Measurements from ENCODE around the gene PSMD6.

Gene PSMD6

DNA sequence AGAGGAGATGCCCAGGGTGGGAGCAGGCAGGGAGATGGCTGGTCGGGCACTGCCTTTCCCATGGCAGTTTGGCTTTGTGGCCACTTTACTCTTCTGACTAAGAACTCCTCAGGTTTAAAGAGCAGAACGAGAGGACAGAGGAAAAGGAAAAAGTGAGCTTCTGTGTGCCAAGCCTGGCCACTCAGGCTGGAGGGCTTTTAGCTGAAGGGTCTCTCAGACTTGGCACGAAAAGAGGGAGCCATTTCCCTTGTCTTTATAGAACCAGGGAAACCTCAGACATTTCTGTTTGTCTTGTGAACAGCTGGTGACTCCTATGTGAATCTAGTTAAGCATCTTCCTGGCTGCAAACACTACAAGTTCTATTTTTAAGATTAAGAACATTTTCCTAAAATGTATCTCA, 23.3 kb upstream of the PSMD6 start:
- Histone ChIP-seq H3K27ac (ENCODE audit: low read length) (no peak overlapping the region), H3K4me3 (ENCODE audit: low read length in 2 of 2) (no peak overlapping the region), H3K9me3 (ENCODE audit: control insufficient read depth in 2 of 2, low read length in 2 of 2) (no peaks in the 10 kb centered on the region), H3K36me3 (ENCODE audit: control insufficient read depth in 2 of 2, insufficient read depth in 2 of 2, low read length in 2 of 2) (no peaks in the 10 kb centered on the region), H3K27me3 (ENCODE audit: control insufficient read depth in 1 of 2, insufficient read depth in 2 of 2, low read length in 2 of 2) (no peaks in the 10 kb centered on the region), H3K9ac (ENCODE audit: low read length in 2 of 2) (no peak overlapping the region), H3K4me1 (ENCODE audit: control insufficient read depth, insufficient read depth, low read length) (no peaks in the 10 kb centered on the region)

DNA sequence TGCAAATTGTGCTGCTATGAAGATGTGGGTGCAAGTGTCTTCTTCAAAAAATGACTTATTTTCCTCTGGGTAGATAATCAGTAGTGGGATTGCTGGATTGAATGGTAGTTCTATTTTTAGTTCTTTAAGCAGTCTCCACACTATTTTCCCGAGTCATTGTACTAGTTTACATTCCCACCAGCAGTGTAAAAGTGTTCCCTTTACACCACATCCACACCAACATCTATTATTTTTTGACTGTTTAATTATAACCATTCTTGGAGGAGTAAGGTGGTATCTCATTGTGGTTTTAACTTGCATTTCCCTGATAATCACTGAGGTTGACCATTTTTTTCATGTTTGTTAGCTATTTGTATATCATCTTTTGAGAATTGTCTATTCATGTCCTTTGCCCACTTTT, 19.7 kb upstream of the PSMD6 start:
- H3K4me1 ChIP-seq (ENCODE audit: control insufficient read depth, insufficient read depth, low read length) = no peaks in the 10 kb centered on the region
- no peaks in the 10 kb centered on the region for H3K27me3 ChIP-seq (ENCODE audit: control insufficient read depth in 1 of 2, insufficient read depth in 2 of 2, low read length in 2 of 2)
- H3K9me3 ChIP-seq (ENCODE audit: control insufficient read depth in 2 of 2, low read length in 2 of 2) = no peaks in the 10 kb centered on the region
- no peak overlapping the region for H3K4me3 ChIP-seq (ENCODE audit: low read length in 2 of 2)
- H3K9ac ChIP-seq (ENCODE audit: low read length in 2 of 2) = no peak overlapping the region
- H3K36me3 ChIP-seq (ENCODE audit: control insufficient read depth in 2 of 2, insufficient read depth in 2 of 2, low read length in 2 of 2) = no peaks in the 10 kb centered on the region
- no peak overlapping the region for H3K27ac ChIP-seq (ENCODE audit: low read length)

GRCh38 chr3:64039981-64040733, 16.9 kb upstream of the PSMD6 start:
- H3K9ac ChIP-seq (ENCODE audit: low read length in 2 of 2) = no peak overlapping the region

GRCh38 chr3:64039332-64039731, 16.0 kb upstream of the PSMD6 start:
- Histone ChIP-seq H3K4me3 (ENCODE audit: low read length in 2 of 2) (no peak overlapping the region), H3K27ac (ENCODE audit: low read length) (no peak overlapping the region), H3K4me1 (ENCODE audit: control insufficient read depth, insufficient read depth, low read length) (no peaks in the 10 kb centered on the region), H3K36me3 (ENCODE audit: control insufficient read depth in 2 of 2, insufficient read depth in 2 of 2, low read length in 2 of 2) (no peaks in the 10 kb centered on the region), H3K27me3 (ENCODE audit: control insufficient read depth in 1 of 2, insufficient read depth in 2 of 2, low read length in 2 of 2) (no peaks in the 10 kb centered on the region), H3K9ac (ENCODE audit: low read length in 2 of 2) (no peak overlapping the region), H3K9me3 (ENCODE audit: control insufficient read depth in 2 of 2, low read length in 2 of 2) (peaks cover 0 to under 1% of the 10 kb centered on the region in 2 donors)

More at GRCh38 chr3:64039981-64040733, 16.9 kb upstream of the PSMD6 start:
- Histone ChIP-seq H3K27ac (ENCODE audit: low read length) (no peak overlapping the region), H3K4me1 (ENCODE audit: control insufficient read depth, insufficient read depth, low read length) (no peaks in the 10 kb centered on the region), H3K27me3 (ENCODE audit: control insufficient read depth in 1 of 2, insufficient read depth in 2 of 2, low read length in 2 of 2) (no peaks in the 10 kb centered on the region), H3K9me3 (ENCODE audit: control insufficient read depth in 2 of 2, low read length in 2 of 2) (no peaks in the 10 kb centered on the region), H3K36me3 (ENCODE audit: control insufficient read depth in 2 of 2, insufficient read depth in 2 of 2, low read length in 2 of 2) (no peaks in the 10 kb centered on the region), H3K4me3 (ENCODE audit: low read length in 2 of 2) (no peak overlapping the region)

DNA sequence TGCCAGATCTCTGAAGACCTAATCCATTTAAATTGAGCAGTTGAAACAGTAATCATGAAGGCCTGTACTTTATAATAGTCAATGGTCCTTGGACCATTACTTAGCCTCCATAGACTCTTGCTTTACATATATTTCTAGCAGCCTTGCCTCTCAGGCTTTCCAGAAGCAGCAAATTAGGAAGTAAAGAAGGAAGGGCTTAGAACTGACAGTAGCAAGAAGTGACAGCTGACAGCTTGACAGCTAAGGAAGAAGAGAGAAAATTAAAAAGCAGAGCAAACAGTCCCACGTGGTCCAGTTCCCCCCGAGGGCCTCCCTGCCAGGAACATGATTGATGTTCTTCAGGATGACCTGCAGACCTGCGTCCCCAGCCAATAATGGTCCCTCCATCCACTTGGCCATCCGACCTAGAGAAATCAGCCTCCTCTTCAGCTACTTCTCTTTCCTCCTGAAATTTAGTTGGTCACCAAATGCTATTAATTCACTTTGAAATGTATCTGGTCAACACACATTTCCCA, 15.0 kb upstream of the PSMD6 start:
- no peaks in the 10 kb centered on the region for H3K4me1 ChIP-seq (ENCODE audit: control insufficient read depth, insufficient read depth, low read length)
- no peak overlapping the region for H3K4me3 ChIP-seq (ENCODE audit: low read length in 2 of 2)
- no peak overlapping the region for H3K27ac ChIP-seq (ENCODE audit: low read length)
- H3K36me3 ChIP-seq (ENCODE audit: control insufficient read depth in 2 of 2, insufficient read depth in 2 of 2, low read length in 2 of 2) = no peaks in the 10 kb centered on the region
- H3K9me3 ChIP-seq (ENCODE audit: control insufficient read depth in 2 of 2, low read length in 2 of 2) = peaks cover 2 to 5% of the 10 kb centered on the region in 2 donors
- H3K27me3 ChIP-seq (ENCODE audit: control insufficient read depth in 1 of 2, insufficient read depth in 2 of 2, low read length in 2 of 2) = no peaks in the 10 kb centered on the region
- H3K9ac ChIP-seq (ENCODE audit: low read length in 2 of 2) = no peak overlapping the region

DNA sequence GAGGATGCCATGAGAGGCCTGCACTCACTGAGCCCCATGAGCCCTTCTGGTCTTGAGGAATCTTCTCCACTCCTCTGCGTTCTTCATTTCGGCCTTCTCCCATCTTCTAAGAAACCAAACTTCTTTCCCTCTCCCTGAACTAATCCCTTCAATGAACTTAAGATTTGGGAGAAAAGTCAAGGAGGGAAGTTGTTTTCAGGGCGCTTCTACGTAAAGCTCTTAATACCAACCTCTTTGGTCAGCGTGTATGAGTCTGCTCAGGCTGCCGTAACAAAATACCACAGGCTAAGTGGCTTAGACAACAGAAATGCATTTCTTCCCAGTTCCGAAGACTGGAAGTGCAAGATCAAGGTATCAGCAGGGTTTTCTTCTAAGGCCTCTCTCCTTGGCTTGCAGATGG, 13.8 kb upstream of the PSMD6 start:
- H3K4me1 ChIP-seq (ENCODE audit: control insufficient read depth, insufficient read depth, low read length) = no peaks in the 10 kb centered on the region
- H3K27ac ChIP-seq (ENCODE audit: low read length) = no peak overlapping the region

GRCh38 chr3:64033069-64033468, 9.8 kb upstream of the PSMD6 start:
- no peak overlapping the region for H3K27ac ChIP-seq (ENCODE audit: low read length)
- peaks cover 2 to 5% of the 10 kb centered on the region in 2 donors for H3K9me3 ChIP-seq (ENCODE audit: control insufficient read depth in 2 of 2, low read length in 2 of 2)
- no peak overlapping the region for H3K9ac ChIP-seq (ENCODE audit: low read length in 2 of 2)
- H3K4me1 ChIP-seq (ENCODE audit: control insufficient read depth, insufficient read depth, low read length) = no peaks in the 10 kb centered on the region
- H3K36me3 ChIP-seq (ENCODE audit: control insufficient read depth in 2 of 2, insufficient read depth in 2 of 2, low read length in 2 of 2) = no peaks in the 10 kb centered on the region
- no peaks in the 10 kb centered on the region for H3K27me3 ChIP-seq (ENCODE audit: control insufficient read depth in 1 of 2, insufficient read depth in 2 of 2, low read length in 2 of 2)
- no peak overlapping the region for H3K4me3 ChIP-seq (ENCODE audit: low read length in 2 of 2)

More for the DNA sequence above, 13.8 kb upstream of the PSMD6 start:
- H3K4me3 ChIP-seq (ENCODE audit: low read length in 2 of 2) = no peak overlapping the region
- no peaks in the 10 kb centered on the region for H3K27me3 ChIP-seq (ENCODE audit: control insufficient read depth in 1 of 2, insufficient read depth in 2 of 2, low read length in 2 of 2)
- peaks cover 2 to 5% of the 10 kb centered on the region in 2 donors for H3K9me3 ChIP-seq (ENCODE audit: control insufficient read depth in 2 of 2, low read length in 2 of 2)
- H3K9ac ChIP-seq (ENCODE audit: low read length in 2 of 2) = no peak overlapping the region
- no peaks in the 10 kb centered on the region for H3K36me3 ChIP-seq (ENCODE audit: control insufficient read depth in 2 of 2, insufficient read depth in 2 of 2, low read length in 2 of 2)

- H3K9ac ChIP-seq (ENCODE audit: low read length in 2 of 2) = no peak overlapping the region
- H3K36me3 ChIP-seq (ENCODE audit: control insufficient read depth in 2 of 2, insufficient read depth in 2 of 2, low read length in 2 of 2) = no peaks in the 10 kb centered on the region
- H3K4me1 ChIP-seq (ENCODE audit: control insufficient read depth, insufficient read depth, low read length) = no peaks in the 10 kb centered on the region
- peaks cover 2 to 5% of the 10 kb centered on the region in 2 donors for H3K9me3 ChIP-seq (ENCODE audit: control insufficient read depth in 2 of 2, low read length in 2 of 2)
- no peaks in the 10 kb centered on the region for H3K27me3 ChIP-seq (ENCODE audit: control insufficient read depth in 1 of 2, insufficient read depth in 2 of 2, low read length in 2 of 2)
- H3K27ac ChIP-seq (ENCODE audit: low read length) = no peak overlapping the region
- no peak overlapping the region for H3K4me3 ChIP-seq (ENCODE audit: low read length in 2 of 2)
These were observed 8.5 kb upstream of the PSMD6 start for GRCh38 chr3:64031540-64032508.

DNA sequence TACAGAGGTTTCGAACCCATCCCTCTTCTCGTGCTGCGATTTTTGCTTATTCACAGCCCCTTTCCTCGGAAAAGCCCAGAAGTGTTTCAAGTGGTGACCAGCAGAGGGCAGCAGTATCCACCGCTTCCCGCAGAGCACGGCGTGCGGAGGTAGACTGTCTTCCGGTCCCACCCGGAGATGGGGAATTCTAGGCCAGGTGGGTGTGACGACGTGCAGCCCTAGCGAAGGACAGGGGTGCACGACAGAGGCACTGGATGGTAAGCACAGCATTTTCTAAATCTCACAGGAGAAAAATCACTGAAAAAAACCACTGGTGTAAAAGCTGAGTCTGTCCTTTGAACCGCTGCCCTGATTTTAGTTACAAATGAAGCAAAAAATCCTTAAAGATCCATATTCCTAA, 7.4 kb upstream of the PSMD6 start:
- H3K4me3 ChIP-seq (ENCODE audit: low read length in 2 of 2) = peak overlapping the region; percentile 56 to 69
- no peak overlapping the region for H3K27ac ChIP-seq (ENCODE audit: low read length)
- no peaks in the 10 kb centered on the region for H3K4me1 ChIP-seq (ENCODE audit: control insufficient read depth, insufficient read depth, low read length)
- no peaks in the 10 kb centered on the region for H3K27me3 ChIP-seq (ENCODE audit: control insufficient read depth in 1 of 2, insufficient read depth in 2 of 2, low read length in 2 of 2)
- H3K9ac ChIP-seq (ENCODE audit: low read length in 2 of 2) = no peak overlapping the region
- H3K36me3 ChIP-seq (ENCODE audit: control insufficient read depth in 2 of 2, insufficient read depth in 2 of 2, low read length in 2 of 2) = no peaks in the 10 kb centered on the region
- H3K9me3 ChIP-seq (ENCODE audit: control insufficient read depth in 2 of 2, low read length in 2 of 2) = peaks cover 2 to 5% of the 10 kb centered on the region in 2 donors

GRCh38 chr3:64029287-64029686, 6.0 kb upstream of the PSMD6 start:
- Histone ChIP-seq H3K27ac (ENCODE audit: low read length) (no peak overlapping the region), H3K27me3 (ENCODE audit: control insufficient read depth in 1 of 2, insufficient read depth in 2 of 2, low read length in 2 of 2) (no peaks in the 10 kb centered on the region), H3K9ac (ENCODE audit: low read length in 2 of 2) (no peak overlapping the region), H3K36me3 (ENCODE audit: control insufficient read depth in 2 of 2, insufficient read depth in 2 of 2, low read length in 2 of 2) (no peaks in the 10 kb centered on the region), H3K9me3 (ENCODE audit: control insufficient read depth in 2 of 2, low read length in 2 of 2) (peaks cover 2 to 4% of the 10 kb centered on the region in 2 donors), H3K4me3 (ENCODE audit: low read length in 2 of 2) (no peak overlapping the region), H3K4me1 (ENCODE audit: control insufficient read depth, insufficient read depth, low read length) (no peaks in the 10 kb centered on the region)

Data from stomach smooth muscle (tissue), 2 donors.